ENCODE results near the gene ARMS2. TPM values are rescaled to one million over a fixed set of nuclear protein-coding genes. Genes with fewer than 3 reads are reported as not detected.

ARMS2 gene
- total and polyA plus RNA-seq, 2 experiments from 2014 or later: not detected

GRCh38 chr10:122445469-122445868, 9.0 kb upstream of the ARMS2 start:
- 87% methylated on average over 1 of the region's 1 CpG for WGBS (ENCODE audit: low lambda C conversion rate, missing lambda C conversion rate)
- no peaks in the 10 kb centered on the region for H3K9me3 ChIP-seq (ENCODE audit: low read depth)
- no peaks in the 10 kb centered on the region for H3K36me3 ChIP-seq (replicated peaks; ENCODE audit: insufficient read depth, low read depth)
- H3K4me1 ChIP-seq (ENCODE audit: insufficient read depth): peaks cover 13% of the 10 kb centered on the region
- H2AFZ ChIP-seq: no peak overlapping the region
- no peak for TF ChIP-seq EZH2 (IDR thresholded peaks at IDR 0.05; ENCODE audit: borderline replicate concordance)
- TF ChIP-seq, protein P1, sequence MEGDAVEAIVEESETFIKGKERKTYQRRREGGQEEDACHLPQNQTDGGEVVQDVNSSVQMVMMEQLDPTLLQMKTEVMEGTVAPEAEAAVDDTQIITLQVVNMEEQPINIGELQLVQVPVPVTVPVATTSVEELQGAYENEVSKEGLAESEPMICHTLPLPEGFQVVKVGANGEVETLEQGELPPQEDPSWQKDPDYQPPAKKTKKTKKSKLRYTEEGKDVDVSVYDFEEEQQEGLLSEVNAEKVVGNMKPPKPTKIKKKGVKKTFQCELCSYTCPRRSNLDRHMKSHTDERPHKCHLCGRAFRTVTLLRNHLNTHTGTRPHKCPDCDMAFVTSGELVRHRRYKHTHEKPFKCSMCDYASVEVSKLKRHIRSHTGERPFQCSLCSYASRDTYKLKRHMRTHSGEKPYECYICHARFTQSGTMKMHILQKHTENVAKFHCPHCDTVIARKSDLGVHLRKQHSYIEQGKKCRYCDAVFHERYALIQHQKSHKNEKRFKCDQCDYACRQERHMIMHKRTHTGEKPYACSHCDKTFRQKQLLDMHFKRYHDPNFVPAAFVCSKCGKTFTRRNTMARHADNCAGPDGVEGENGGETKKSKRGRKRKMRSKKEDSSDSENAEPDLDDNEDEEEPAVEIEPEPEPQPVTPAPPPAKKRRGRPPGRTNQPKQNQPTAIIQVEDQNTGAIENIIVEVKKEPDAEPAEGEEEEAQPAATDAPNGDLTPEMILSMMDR (IDR thresholded peaks at IDR 0.05; ENCODE audit: poor library complexity): no peak
- TF ChIP-seq EZH2phosphoT487 (IDR thresholded peaks at IDR 0.05; ENCODE audit: low read depth, severe bottlenecking, unreplicated experiment): no peak
- H4K20me1 ChIP-seq (ENCODE audit: insufficient read depth, poor library complexity, severe bottlenecking): no peaks in the 10 kb centered on the region
- H3K4me2 ChIP-seq: no peak overlapping the region
- H3K27me3 ChIP-seq: no peaks in the 10 kb centered on the region
- H3K4me3 ChIP-seq: no peak overlapping the region
- H3K9me2 ChIP-seq (replicated peaks; ENCODE audit: insufficient read depth): no peaks in the 10 kb centered on the region
- H3K27ac ChIP-seq: no peak overlapping the region
- no peaks in the 10 kb centered on the region for H3K79me2 ChIP-seq
- no peak for DNase-seq (ENCODE audit: low spot score)

- TF ChIP-seq EZH2phosphoT487 (IDR thresholded peaks at IDR 0.05; ENCODE audit: low read depth, severe bottlenecking, unreplicated experiment) (no peak), EZH2 (IDR thresholded peaks at IDR 0.05; ENCODE audit: borderline replicate concordance) (no peak)
- TF ChIP-seq, protein P1 (IDR thresholded peaks at IDR 0.05; ENCODE audit: poor library complexity): no peak
- Histone ChIP-seq H3K79me2 (no peaks in the 10 kb centered on the region), H3K27me3 (no peaks in the 10 kb centered on the region), H3K4me1 (ENCODE audit: insufficient read depth) (peaks cover 13% of the 10 kb centered on the region), H3K36me3 (replicated peaks; ENCODE audit: insufficient read depth, low read depth) (no peaks in the 10 kb centered on the region), H3K9me3 (ENCODE audit: low read depth) (no peaks in the 10 kb centered on the region), H2AFZ (no peak overlapping the region), H3K4me3 (no peak overlapping the region), H4K20me1 (ENCODE audit: insufficient read depth, poor library complexity, severe bottlenecking) (no peaks in the 10 kb centered on the region), H3K27ac (no peak overlapping the region), H3K9me2 (replicated peaks; ENCODE audit: insufficient read depth) (no peaks in the 10 kb centered on the region), H3K4me2 (no peak overlapping the region)
- DNase-seq (ENCODE audit: low spot score): no peak
Observed at GRCh38 chr10:122445904-122446303, 8.5 kb upstream of the ARMS2 start.

GRCh38 chr10:122446668-122447423, 7.6 kb upstream of the ARMS2 start:
- Histone ChIP-seq H2AFZ (no peak overlapping the region), H3K9me2 (replicated peaks; ENCODE audit: insufficient read depth) (no peaks in the 10 kb centered on the region), H3K36me3 (replicated peaks; ENCODE audit: insufficient read depth, low read depth) (no peaks in the 10 kb centered on the region), H3K4me1 (ENCODE audit: insufficient read depth) (peaks cover 13% of the 10 kb centered on the region), H3K4me3 (no peak overlapping the region), H3K27me3 (no peaks in the 10 kb centered on the region), H3K4me2 (no peak overlapping the region), H3K9me3 (ENCODE audit: low read depth) (no peaks in the 10 kb centered on the region), H3K27ac (peak overlapping the region; percentile 31), H3K79me2 (no peaks in the 10 kb centered on the region), H4K20me1 (ENCODE audit: insufficient read depth, poor library complexity, severe bottlenecking) (no peaks in the 10 kb centered on the region)
- TF ChIP-seq, protein P1 (IDR thresholded peaks at IDR 0.05; ENCODE audit: poor library complexity): no peak
- TF ChIP-seq EZH2 (IDR thresholded peaks at IDR 0.05; ENCODE audit: borderline replicate concordance): no peak
- TF ChIP-seq EZH2phosphoT487 (IDR thresholded peaks at IDR 0.05; ENCODE audit: low read depth, severe bottlenecking, unreplicated experiment): no peak
- WGBS (ENCODE audit: low lambda C conversion rate, missing lambda C conversion rate): 63% methylated on average over 2 of the region's 2 CpGs
- peak; percentile 53 for DNase-seq (ENCODE audit: low spot score)

Data from hepatocyte (in vitro differentiated cells).